Left lung (tissue), 10 donors: Measurements from ENCODE around the gene APOC4. TPM values are rescaled to one million over a fixed set of nuclear protein-coding genes. Genes with fewer than 3 reads are reported as not detected.

Source experiments
- ATAC-seq: fragments of 200-7000 bp; cut with Tn5 transposase; one replicate; pipeline ENCODE4 v1.9.1; 2020; ENCODE audit warnings: moderate library complexity
- DNase-seq, 4 donors: peaks; one replicate each; pipeline ENCODE4 v3.0.0-alpha.2; 2013 to 2020
- H3K27ac ChIP-seq, 2 donors: fragments of 200-600 bp; sonication (generic) in 1 of 2; one replicate each; pipeline versions ENCODE4 v1.5.0 to v1.8.0; 2020 to 2021
- H3K27me3 ChIP-seq, 2 donors: fragments of 200-600 bp; sonication (generic) in 1 of 2; one replicate each; pipeline versions ENCODE4 v1.5.0 to v1.8.0; 2020 to 2021
- H3K36me3 ChIP-seq, 2 donors: fragments of 200-600 bp; sonication (generic) in 1 of 2; one replicate each; pipeline versions ENCODE4 v1.5.0 to v1.8.0; 2020 to 2021
- H3K4me1 ChIP-seq, 2 donors: fragments of 200-600 bp; one replicate each; pipeline ENCODE4 v1.8.0; 2021
- H3K4me3 ChIP-seq, 2 donors: fragments of 200-600 bp; sonication (generic) in 1 of 2; one replicate each; pipeline versions ENCODE4 v1.5.0 to v1.8.0; 2020 to 2021; ENCODE audit warnings: mild to moderate bottlenecking in 1 of 2
- H3K9me3 ChIP-seq, 2 donors: fragments of 200-600 bp; sonication (generic) in 1 of 2; one replicate each; pipeline versions ENCODE4 v1.5.0 to v1.8.0; 2020 to 2021
- intact Hi-C, 2 donors: fragments of 100-400 bp; cut with DNase I; formaldehyde crosslinking; loops; one replicate each; pipeline versions ENCODE4 v1.11.2 to v1.14.2; 2022
- polyA plus RNA-seq, 6 donors: library from polyadenylated mRNA; unstranded; fragments of 120-200 nt; gene quantifications; one replicate each; pipeline ENCODE4 v1.2.1, GENCODE V29; 2013; ENCODE audit not compliant: insufficient read length in 6 of 6
- total RNA-seq, 2 donors: library from RNA; stranded (reverse); fragmentation: NEBNext Ultra II Directional; extraction: Animal tissue kit (Norgen Biotek cat#: 25700); gene quantifications; one replicate each; pipeline ENCODE4 v1.2.1, GENCODE V29; 2021
- TF ChIP-seq, protein P1 (sequence below), 2 donors: fragments of 200-600 bp; sonication (generic) in 1 of 2; IDR thresholded peaks; one replicate each; pipeline versions ENCODE4 v1.5.0 to v1.8.0; 2021; ENCODE audit warnings: antibody characterized with exemption in 2 of 2
- donor health status: DM: no; HTN: yes; CAD: no.
- donor health status: DM: no; HTN: no; CAD: no.

APOC4 gene
- total and polyA plus RNA-seq, 8 donors, result not detected

- ATAC-seq (no peak), DNase-seq (no peak)
- Histone ChIP-seq H3K27ac (no peak overlapping the region), H3K4me3 (no peak overlapping the region), H3K27me3 (no peaks in the 10 kb centered on the region), H3K36me3 (no peaks in the 10 kb centered on the region), H3K9me3 (no peaks in the 10 kb centered on the region), H3K4me1 (peaks cover 4 to 9% of the 10 kb centered on the region in 2 donors)
- intact Hi-C loops, result no loop called here
- TF ChIP-seq, protein P1, sequence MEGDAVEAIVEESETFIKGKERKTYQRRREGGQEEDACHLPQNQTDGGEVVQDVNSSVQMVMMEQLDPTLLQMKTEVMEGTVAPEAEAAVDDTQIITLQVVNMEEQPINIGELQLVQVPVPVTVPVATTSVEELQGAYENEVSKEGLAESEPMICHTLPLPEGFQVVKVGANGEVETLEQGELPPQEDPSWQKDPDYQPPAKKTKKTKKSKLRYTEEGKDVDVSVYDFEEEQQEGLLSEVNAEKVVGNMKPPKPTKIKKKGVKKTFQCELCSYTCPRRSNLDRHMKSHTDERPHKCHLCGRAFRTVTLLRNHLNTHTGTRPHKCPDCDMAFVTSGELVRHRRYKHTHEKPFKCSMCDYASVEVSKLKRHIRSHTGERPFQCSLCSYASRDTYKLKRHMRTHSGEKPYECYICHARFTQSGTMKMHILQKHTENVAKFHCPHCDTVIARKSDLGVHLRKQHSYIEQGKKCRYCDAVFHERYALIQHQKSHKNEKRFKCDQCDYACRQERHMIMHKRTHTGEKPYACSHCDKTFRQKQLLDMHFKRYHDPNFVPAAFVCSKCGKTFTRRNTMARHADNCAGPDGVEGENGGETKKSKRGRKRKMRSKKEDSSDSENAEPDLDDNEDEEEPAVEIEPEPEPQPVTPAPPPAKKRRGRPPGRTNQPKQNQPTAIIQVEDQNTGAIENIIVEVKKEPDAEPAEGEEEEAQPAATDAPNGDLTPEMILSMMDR (IDR thresholded peaks at IDR 0.05), result no peak
Measured at GRCh38 chr19:44931541-44931940, 10.5 kb upstream of the APOC4 start.

DNA sequence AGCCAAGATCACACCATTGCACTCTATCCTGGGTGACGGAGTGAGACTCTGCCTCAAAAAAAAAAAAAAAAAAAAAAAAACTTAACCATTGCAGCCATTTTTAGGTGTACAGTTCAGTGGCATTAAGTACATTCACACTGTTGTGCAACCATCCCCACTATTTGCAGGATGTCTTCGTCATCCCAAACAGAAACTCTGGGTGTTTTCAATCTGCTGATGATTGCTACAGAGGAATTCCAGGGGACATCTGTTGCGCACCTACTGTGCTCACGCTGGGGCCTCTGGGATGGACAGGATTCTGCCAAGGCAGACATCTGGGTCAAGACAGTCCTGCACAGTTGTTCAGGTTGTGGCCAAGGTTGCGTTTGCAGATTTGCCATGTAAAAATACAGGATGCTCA is 2.4 kb upstream of the APOC4 start:
- H3K27me3 ChIP-seq, result no peaks in the 10 kb centered on the region
- H3K9me3 ChIP-seq, result no peaks in the 10 kb centered on the region
- H3K4me3 ChIP-seq, result no peak overlapping the region
- H3K36me3 ChIP-seq, result no peaks in the 10 kb centered on the region
- DNase-seq (no peak), ATAC-seq (no peak)
- no peaks in the 10 kb centered on the region for H3K4me1 ChIP-seq
- intact Hi-C loops, result no loop called here
- TF ChIP-seq, protein P1 (IDR thresholded peaks at IDR 0.05), result no peak
- H3K27ac ChIP-seq, result no peak overlapping the region

DNA sequence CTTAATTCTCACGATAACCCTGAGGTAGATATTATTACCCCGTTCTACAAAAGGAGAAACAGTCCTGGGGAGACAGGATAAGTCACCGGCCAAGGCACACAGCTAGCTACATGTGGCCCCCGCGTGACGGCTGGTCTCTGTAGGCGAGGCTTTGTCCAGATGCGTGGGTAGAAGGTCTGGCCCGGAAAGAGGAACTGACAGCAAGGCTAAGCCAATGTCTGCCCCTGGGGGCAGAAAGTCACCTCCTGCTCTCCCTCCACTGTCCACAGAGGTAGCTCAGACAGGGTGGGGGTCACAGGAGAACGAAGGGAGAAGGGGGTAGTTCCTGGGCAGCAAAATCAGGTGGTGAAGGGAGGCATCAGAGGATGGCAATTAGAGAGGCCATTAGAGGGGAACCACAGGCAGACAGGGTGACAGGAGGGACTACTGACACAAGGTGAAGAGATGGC is 1.8 kb downstream of the APOC4 start:
- intact Hi-C loops, result no loop called here
- TF ChIP-seq, protein P1 (IDR thresholded peaks at IDR 0.05), result no peak
- Histone ChIP-seq H3K9me3 (no peaks in the 10 kb centered on the region), H3K4me1 (no peaks in the 10 kb centered on the region), H3K27me3 (no peaks in the 10 kb centered on the region), H3K4me3 (no peak overlapping the region), H3K27ac (no peak overlapping the region), H3K36me3 (no peaks in the 10 kb centered on the region)
- ATAC-seq (peak; percentile 82), DNase-seq (peak in 2 of 4 donors; percentile 84 to 88)

DNA sequence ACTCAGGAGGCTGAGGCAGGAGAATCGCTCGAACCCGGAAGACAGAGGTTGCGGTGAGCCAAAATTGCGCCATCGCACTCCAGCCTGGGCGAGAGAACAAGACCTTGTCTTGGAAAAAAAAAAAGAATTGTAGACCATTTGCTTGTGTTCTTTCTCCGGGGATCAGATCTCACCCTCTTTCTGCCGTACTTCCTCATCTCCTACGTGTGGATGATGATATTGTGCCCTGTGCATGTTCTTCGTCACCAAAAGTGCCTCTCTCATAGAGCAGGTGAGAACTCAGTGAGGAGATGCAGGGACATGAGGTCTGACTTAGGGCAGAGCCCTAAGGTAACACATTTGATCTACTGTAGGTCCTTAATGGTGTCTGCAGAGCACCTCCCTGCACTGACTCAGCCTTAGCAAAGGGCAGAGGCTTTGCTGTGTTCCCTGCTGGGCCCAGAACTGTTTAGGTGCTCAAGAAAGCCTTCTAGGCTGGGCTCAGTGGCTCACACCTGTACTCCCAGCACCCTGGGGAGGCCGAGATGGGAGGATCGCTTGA is 5.1 kb downstream of the APOC4 start:
- no peak for ATAC-seq
- no peak for DNase-seq
- Histone ChIP-seq H3K27ac (no peak overlapping the region), H3K9me3 (no peaks in the 10 kb centered on the region), H3K4me3 (no peak overlapping the region), H3K27me3 (no peaks in the 10 kb centered on the region), H3K36me3 (peaks cover 0 to 10% of the 10 kb centered on the region in 2 donors), H3K4me1 (peaks cover 0 to 7% of the 10 kb centered on the region in 2 donors)
- TF ChIP-seq, protein P1 (IDR thresholded peaks at IDR 0.05), result no peak
- intact Hi-C loops, result no loop called here

DNA sequence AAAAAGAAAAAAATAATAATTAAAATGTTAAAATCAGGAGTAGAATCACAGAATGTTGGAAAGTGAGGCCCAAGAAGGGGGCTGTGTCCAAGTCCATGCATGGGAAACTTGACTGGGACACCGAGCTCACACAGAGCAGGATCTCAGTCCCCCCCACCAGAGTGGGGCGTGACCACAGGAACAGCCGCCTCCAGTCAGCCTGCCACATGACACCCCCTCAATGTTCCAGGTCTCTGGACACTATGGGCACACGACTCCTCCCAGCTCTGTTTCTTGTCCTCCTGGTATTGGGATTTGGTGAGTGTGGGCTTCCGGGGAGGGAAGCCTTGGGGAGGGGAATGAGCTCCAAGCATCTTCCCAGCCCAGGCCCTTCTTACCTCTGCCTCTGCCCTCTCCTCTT is 6.2 kb downstream of the APOC4 start:
- Histone ChIP-seq H3K9me3 (no peaks in the 10 kb centered on the region), H3K4me3 (no peak overlapping the region), H3K27ac (no peak overlapping the region), H3K4me1 (peaks cover 0 to 9% of the 10 kb centered on the region in 2 donors), H3K36me3 (peaks cover 0 to 10% of the 10 kb centered on the region in 2 donors), H3K27me3 (no peaks in the 10 kb centered on the region)
- ATAC-seq (no peak), DNase-seq (no peak)
- intact Hi-C loops, result no loop called here
- TF ChIP-seq, protein P1 (IDR thresholded peaks at IDR 0.05), result no peak
